SK-N-MC (cell line): ENCODE measurements around the gene MPND.

Source experiments
- EZH2 ChIP-seq: fragments of 200-600 bp; sonication (generic); IDR thresholded peaks from one replicate; pipeline ENCODE4 v1.6.1; 2017; ENCODE audit warnings: antibody characterized with exemption
- POLR2AphosphoS5 ChIP-seq: IDR thresholded peaks from 2 replicates; pipeline ENCODE4 v1.6.1; 2012; ENCODE audit warnings: mild to moderate bottlenecking, low read depth, low read length, borderline replicate concordance

DNA sequence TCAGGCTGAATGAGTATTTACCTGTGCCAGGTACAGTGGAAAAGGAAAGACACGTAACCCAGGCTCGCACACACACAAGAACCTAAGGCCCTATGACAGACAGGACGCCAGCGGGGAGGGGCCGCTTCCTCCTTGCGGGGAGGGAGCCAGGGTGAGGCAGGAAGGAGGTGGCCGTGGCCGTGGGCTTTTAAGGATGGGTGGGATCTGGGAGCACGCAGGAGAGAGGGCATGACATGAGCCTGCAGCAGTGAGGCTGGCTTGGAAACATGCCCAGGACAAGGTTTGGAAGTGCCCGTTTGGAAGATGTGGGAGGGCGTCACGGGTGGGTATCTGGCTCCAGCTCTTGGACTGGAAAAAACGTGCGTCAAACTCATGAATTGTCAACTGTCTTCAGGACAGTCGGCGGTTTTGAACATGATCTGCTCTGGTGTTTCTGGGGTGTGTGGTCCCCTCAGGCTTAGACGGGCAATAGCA lies 36.9 kb downstream of the MPND start:
- TF ChIP-seq POLR2AphosphoS5: no peak
- TF ChIP-seq EZH2: no peak
